ENCODE results near the gene ROR2.

DNA sequence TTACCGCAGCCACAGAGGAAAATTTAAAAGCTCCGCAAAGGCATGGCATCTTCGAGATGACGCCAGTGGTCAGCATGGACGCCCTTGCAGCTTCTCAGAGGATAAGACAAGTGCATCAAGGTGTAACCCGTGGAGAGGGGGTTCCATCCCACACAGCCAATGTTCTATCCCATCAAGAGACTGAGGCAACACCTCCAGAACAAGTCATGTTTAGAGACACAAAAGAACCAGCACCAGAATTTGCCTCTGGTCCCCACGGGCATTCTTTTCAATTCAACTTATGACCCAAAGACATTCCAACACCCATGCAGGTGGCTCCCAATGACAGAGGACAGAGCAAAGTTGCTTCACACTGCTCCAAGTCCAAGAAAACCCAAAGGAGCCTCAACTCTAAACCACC lies 20.7 kb downstream of the ROR2 start:
- TF ChIP-seq, protein P1, sequence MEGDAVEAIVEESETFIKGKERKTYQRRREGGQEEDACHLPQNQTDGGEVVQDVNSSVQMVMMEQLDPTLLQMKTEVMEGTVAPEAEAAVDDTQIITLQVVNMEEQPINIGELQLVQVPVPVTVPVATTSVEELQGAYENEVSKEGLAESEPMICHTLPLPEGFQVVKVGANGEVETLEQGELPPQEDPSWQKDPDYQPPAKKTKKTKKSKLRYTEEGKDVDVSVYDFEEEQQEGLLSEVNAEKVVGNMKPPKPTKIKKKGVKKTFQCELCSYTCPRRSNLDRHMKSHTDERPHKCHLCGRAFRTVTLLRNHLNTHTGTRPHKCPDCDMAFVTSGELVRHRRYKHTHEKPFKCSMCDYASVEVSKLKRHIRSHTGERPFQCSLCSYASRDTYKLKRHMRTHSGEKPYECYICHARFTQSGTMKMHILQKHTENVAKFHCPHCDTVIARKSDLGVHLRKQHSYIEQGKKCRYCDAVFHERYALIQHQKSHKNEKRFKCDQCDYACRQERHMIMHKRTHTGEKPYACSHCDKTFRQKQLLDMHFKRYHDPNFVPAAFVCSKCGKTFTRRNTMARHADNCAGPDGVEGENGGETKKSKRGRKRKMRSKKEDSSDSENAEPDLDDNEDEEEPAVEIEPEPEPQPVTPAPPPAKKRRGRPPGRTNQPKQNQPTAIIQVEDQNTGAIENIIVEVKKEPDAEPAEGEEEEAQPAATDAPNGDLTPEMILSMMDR (IDR thresholded peaks at IDR 0.05), result no peak
- TF ChIP-seq POLR2A (IDR thresholded peaks at IDR 0.05) (no peak), EP300 (IDR thresholded peaks at IDR 0.05; ENCODE audit: low read depth) (no peak), POLR2AphosphoS5 (IDR thresholded peaks at IDR 0.05) (no peak)
